Fibroblast of skin of right biceps (primary cell): ENCODE results near the gene PHF5A.

Experiments used
- DNase-seq: peaks from one replicate; pipeline ENCODE4 v3.0.0-alpha.2; 2013

PHF5A gene

GRCh38 chr22:41411021-41411851, 57.3 kb downstream of the PHF5A start:
- DNase-seq, result no peak

- DNase-seq, result no peak
These were observed 58.2 kb downstream of the PHF5A start for GRCh38 chr22:41410311-41410751.
